LoVo (cell line): Measurements from ENCODE around the gene ZMAT5.

Experiments used
- DNase-seq: peaks from one replicate; pipeline ENCODE4 v3.0.0-alpha.2; 2016; ENCODE audit warnings: low spot score

ZMAT5 gene

DNA sequence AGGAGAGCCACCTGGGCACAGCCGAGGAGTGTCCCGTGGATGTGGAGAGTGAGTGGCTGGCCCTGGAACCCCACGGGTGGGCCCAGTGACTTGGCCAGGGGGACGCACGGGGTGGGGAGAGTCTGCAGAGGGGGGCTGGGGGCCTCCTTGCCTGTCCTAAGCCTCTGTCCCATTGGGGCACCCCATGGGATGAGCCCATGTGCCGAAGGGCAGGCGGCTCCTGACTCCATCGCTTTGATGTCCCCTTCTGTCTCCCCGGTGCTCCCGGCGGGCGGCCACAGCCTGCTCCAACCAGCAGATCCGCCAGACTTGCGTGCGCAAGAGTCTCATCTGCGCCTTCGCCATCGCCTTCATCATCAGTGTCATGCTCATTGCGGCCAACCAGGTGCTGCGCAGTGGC is 37.6 kb downstream of the ZMAT5 start:
- no peak for DNase-seq

DNA sequence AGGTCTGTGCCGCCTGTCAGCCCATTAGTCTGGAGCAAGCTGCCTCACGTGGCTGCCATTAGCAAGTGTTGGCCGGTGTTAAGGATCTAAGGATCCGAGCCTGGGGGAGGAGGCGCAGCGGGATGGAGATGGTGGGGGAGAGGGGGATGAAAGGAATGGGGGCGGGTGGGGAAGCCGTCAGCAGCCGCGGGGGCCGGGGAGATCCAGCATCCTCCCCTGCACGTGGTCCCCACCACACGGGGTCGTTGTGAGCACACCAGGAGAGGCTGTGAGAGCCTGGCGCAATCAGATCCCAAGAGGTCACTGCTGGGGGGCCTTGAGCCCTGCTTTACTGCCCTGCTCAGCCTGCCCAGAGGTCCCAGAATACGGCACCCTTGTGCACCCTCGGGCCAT is 39.7 kb downstream of the ZMAT5 start:
- no peak for DNase-seq

DNA sequence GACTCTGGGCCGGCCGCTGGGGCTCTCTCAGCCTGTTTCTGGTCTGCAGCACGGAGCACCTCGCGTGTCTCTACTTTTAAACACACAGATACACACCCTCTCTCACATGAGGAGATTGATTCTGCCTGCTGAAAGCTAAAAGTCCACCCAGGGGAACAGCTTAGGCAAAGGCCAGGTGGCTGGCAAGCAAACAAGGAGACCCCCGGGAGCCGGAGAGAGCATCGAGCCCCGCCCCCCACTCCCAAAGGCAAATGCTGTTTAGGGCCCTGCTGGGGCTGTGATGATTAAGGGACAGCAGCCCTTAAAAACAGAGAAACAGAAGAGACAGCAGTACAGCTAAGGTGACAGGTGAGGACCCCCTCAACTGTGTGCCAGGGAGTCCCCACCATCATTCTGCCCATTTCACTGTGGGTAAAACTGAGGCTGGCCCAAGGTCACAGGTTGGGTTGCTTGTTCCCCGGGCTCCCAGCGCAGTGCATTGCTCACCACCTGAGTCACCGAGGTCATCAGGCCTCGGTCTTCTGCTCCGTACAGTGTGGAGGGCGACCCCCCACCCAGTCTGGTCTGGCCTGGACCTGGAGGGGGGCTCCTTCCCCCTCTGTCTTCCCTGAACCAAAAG is 40.2 kb downstream of the ZMAT5 start:
- DNase-seq, result no peak

DNA sequence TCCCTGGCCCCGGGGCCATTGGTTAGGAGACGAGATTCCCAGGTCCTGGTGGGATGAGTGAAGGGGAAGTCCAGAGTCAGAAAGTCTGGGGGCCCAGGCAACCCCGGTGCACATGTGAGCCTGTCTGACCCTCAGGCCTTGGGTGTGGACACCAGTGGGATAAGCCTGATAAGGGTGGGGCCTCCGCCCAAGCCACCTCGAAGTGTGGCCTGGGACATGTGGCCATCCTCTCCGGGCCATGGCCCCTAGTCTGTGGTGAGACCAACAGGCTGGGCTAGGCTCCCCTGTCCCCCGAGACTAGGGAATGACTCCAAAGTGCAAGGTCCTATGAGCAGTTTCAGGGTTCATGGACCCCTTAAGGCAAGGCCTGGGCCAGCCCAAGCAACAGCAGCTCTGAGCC is 40.7 kb downstream of the ZMAT5 start:
- no peak for DNase-seq

DNA sequence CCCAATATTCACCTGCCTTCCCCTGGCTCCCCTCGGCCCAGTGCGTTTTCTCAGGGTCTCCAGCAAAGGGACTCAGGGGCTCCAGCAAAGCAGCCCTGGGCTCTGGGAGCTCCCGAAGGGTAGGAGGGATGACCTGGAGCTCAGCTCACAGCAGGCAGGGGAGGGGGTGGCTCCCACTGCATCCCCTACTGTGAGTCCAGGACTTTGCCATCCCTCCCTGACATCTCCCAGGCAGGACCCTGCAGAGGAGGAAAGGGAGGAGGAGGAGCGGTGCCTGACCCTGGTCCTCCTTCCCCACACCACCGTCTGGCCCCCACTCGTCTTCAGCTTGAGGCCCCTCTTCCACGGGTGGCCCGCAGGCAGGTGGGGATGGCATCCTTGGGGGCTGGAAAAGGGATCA is 42.0 kb downstream of the ZMAT5 start:
- no peak for DNase-seq

DNA sequence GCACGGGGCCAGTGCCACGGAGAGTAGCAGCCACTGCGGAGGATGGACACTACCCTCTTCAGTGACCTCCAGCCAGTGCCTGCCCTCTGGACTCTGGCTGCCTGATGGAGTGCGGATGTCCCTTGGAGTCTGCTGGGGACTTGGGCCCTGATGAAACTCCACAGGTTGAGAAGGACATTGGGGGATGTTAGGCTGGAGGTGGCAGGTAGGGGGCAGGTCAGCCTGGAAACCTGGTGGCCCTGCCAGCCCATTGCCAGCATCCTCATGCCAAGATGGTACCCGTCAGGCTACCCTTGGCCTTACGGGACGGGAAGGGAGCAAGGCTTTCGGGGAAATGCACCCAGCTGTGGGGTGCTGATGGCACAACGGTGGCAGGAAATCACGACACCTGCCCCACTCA is 43.0 kb downstream of the ZMAT5 start:
- no peak for DNase-seq

DNA sequence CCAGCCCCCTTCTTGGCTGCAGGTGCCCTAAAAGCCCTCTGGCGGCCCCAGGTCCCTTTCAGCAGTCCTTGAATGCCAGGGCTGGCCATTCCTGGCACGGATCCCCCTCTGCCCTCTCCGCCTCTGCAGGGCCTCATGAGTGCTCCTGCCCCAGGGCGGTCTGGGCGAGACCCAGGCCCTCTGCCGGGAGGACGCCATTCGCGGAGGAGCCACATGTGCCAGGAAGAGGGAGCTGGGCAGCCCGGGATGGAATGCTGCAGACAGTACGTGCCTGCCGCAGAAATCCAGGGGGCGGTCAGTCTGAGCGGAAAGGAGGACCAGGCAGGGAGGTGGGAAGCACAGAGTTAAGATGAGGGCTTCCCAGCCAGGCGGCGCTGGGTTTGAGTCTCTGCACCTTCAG is 44.2 kb downstream of the ZMAT5 start:
- DNase-seq, result no peak

DNA sequence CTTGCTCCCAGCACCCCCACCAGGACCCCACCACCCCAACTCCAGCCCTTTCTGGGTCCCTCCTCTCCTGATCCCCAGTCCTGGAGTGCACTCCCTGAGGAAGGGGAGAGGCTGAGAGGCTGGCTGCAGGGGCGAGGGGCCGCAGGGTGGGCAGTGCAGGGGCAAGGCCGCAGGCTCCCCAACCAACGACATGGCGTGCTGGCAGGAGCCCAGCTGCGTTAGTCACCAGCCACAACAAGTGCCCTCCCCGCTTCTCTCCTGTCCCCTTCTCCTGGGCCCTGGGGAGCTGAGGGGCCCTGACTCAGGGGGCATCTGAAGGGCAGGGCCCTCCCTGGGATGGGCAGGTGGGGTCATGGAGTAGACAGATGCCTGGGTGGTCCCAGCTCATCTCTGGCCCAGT is 44.7 kb downstream of the ZMAT5 start:
- no peak for DNase-seq

DNA sequence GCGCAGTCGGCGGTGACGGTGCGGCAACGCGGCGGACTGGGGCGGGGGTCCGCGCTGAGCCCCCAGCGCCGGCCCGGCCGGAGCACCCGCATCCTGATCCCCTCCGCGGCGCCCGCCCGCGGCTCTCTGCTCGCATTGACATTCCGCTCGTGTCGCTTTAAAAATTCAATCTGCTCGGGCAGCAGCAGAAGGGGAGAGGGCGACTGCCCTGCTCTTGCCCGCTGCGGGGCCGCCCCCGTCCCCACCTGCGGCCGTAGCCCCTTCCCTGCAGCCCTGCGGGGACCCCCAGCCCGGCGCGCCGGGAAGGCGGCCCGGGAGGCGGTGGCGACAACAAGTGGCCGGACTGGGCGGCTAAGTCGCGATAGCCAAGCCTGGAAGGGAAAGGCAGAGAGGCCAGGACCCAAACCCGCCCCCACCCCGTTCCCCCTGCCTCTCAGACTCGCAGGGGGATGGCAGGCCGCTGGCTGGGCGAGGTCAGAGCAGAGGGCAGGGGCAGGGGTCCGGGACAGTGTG is 45.9 kb downstream of the ZMAT5 start:
- DNase-seq, result no peak

DNA sequence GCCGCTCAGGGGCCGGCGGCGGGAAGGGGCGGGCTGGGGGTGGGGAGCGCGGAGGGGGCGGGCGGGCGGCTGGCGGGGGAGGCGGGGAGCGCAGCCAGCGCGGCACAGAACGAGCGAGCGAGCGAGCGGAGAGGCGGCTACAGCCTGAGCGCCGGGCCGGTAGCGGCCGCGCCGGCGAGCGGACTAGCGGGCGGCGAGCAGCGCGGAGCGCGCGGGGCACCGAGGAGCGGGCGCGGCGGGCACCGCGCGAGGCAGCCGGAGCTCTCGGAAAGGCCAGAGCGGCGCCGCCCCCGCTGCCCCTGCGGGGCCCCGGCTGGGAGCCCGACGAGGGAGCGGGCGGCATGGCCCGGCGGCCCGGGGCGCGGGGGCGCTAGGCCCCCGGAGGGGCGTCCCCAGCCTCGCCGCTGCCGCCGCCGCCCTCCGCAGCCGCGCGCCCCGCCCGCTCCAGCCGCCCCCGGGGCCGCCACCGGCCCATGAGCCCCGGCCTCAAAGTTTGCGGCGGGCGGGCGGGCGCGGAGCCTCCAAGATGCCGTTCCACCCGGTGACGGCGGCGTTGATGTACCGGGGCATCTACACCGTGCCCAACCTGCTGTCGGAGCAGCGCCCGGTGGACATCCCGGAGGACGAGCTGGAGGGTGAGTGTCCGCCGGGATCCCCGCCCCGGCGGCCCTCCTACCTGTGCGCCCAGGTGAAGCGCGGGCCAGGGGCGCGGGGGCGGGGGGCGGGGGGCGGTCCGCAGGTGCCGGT is 46.7 kb downstream of the ZMAT5 start, which contains the start of gene CABP7:
Gene CABP7, plus strand, starts transcription at position 105 of the 747 bp plus-strand sequence. Its CDS starts 422 bp downstream, at position 527.
- no peak for DNase-seq

DNA sequence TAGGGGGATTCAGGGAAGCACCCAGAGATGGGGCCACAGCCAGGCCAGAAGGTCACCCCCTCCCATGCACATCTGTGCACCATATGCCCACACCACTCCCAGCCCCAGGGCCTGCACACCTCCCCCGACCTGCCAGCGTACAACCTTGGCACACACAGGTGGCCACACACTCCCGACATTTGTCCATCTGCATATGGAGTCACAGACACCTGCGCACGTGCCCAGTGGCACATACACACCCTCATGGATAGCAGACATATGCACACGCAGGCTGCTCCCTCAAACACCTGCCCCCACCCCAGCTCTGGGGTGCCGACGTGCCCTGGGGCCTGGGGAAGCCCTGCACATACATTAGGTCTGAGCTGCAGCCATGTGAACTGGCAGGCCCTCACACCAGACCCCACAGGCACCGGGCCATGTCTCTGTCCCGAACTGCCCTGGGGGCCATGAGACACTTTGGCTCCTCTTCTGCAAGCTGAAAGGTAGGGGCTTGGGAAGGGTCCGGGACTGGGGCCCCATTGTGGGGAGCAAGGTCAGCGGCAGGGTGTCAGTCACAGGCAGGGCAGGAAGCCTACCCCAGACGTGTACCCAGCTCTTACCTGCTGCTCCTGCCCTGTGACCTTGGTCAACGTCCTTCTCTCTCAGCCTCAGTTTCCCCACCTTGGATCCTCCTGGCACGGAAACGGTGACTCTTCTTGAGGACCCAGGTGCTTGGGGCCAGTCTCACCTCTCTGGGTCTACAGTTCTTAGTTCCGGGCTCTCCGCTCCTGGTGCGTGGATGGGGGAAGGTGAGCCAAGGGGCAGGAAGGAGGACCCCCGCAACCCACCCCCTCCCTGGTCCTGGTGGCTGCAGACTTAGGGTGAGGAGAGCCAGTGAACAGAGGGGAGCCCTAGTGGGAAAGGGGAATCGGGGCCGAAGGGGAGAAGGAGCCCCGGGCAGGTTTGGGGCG is 47.6 kb downstream of the ZMAT5 start:
- no peak for DNase-seq

DNA sequence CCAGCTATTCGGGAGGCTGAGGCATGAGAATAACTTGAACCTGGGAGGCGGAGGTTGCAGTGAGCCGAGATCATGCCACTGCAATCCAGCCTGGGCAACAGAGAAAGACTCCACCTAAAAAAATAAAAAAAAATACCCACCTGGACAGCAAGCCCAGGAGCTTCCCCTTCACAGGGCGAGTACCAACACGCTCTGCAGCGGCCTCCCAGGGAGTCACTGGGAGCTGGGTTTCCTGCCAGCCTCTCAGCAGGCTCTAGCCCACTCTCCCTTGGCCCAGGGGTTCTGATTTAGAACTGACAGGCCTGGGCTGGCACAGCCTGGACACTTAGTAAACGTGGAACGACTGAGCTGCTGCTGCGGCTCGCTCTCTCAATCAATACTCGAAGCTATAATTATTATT is 49.0 kb downstream of the ZMAT5 start:
- no peak for DNase-seq

DNA sequence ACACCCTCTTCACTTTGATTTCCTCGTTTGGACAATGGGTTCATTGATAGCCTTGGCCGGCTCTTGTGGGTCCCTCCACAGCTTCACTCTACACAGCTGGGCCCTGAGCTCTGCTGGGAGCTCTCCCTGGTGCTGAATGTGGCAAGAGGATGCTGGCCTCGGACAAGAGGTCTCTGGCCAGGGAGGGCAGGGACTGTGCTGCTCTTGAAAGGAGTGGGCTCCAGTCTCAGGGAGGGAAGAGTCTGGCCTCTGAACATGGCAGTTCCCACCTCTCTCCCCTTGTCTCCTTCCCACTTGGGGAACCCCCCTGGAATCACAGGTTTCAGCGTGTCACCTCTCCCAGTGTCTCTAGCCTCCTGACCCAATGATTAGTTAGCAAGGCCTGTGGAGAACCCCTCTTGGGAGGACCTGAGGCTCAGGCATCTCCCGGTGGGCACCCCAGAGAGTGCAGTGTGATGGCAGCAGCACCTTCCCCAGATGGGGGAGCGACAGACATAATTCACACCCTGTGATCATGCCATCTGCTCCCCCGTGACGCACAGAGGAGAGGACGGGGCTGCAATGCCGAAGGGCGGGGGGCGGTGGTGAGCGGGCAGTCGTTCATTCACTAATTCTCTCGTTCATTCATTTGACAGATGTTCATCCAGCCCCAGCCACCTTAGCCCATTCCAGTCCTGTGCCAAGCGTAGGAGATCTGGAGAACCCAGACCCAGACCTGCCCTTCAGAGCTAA is 49.8 kb downstream of the ZMAT5 start:
- DNase-seq, result peak; percentile 48

DNA sequence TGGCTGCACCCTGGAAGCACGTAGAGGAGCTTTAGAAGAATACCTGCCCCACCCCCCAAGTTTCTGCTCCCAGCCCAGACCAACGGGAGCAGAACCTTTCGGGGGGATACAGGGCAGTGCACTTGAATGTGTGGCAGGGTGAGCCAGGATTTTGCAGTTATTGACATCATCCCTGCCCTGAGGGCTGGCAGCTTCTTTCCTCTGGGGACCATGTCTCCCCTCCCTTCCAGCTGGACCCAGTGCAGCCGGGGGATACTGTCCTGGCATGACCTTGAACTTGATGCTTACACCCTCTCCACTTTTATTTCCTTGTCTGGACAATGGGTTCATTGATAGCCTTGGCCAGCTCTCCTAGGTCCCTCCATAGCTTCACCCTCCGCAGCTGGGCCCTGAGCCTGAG is 51.1 kb downstream of the ZMAT5 start:
- no peak for DNase-seq

DNA sequence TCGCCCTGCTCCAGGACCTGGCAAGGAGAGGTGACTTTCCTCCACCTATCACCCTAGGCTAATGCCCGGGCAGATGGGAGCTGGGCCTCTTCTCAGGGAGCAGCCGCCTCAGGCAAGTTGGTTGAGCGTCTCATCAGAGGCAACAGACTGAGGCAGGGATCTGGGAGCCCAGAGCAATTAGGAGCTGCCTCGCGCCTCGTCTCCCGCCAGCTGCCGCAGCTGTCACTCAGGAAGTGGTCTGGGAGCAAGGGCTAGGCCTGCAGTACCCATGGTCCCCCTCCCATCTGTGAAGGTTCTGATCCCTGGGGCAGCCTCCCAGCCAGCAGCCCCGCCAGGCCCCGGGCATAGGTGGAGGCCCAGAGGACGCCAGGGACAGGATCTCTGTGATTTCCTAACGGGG is 51.6 kb downstream of the ZMAT5 start:
- DNase-seq, result no peak

DNA sequence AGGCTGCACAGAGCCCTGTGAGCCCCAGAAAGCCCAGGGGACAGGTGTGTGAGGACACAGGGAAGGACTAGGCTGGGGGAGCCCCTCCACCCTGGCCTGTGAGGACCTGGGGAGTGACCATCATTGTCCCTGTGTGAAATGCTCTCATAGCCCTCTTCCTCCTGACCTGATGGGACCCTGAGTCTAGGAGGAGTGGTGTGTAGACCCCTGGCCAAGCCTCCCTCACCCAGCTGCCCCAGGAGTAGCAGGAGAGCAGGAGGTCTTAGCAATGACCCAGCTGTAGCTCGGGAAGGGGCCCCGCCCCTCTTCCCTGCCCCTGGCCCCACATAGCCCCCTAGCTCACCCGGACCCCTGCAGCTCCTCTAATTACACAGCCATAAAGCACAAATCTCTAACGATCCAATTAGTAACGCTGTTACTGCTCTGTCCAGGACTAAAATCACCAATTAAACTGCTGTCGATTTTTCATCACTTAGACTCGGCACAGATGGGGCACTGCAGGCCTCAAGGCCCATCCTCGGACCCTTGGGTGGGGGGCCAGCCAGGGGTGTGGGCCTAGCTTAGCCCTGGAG is 53.6 kb downstream of the ZMAT5 start:
- no peak for DNase-seq

DNA sequence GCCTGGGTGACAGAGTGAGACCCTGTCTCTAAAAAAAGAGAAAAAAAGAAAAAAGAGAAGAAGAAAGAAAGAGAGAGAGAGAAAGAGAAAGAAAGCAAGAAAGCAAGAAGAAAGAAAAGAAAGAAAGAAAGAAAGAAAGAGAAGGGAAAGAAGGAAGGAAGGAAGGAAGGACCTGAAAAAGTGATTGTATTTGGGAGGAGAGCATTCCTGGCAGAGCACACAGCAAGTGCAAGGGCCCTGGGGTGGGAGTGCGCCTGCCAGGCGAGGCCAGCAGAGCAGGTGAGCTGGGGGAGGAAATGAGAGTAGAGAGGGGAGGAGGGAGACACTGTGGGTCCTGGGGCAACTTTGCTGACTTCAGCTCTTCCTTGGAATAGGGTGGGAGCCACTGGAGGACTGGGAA is 54.7 kb downstream of the ZMAT5 start:
- DNase-seq, result no peak

DNA sequence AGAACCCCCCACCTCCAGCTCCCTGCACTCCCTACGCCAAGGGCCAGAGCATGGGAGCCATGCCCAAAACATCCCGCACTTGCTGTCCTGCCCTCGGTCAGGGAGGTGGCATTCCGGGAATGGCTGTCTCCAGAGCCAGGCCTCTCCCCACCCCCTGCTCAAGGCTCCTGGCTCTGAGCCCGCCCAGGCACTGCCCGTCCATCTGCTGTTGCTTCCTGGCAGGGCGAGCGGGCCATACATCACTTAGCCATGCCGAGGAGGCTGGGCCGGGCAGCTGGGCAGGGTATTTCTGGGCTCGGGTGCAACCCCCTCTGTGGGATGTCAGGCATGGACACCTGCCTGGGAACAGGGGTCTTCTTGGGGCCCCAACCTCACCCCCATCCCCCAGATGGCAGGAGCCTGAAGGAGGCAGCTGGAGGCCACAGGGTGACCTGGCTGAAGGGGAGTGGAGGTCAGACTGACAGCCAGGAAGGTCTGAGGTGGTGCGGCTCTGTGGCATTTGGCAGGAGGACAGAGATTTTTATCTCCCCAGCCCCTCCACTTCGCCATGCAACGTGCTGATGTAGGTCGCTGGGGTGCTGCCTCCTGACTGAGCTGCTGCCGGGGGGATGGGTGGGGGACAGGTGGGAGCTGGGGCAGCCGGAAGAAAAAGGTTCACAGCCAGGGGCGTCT is 55.7 kb downstream of the ZMAT5 start:
- no peak for DNase-seq

DNA sequence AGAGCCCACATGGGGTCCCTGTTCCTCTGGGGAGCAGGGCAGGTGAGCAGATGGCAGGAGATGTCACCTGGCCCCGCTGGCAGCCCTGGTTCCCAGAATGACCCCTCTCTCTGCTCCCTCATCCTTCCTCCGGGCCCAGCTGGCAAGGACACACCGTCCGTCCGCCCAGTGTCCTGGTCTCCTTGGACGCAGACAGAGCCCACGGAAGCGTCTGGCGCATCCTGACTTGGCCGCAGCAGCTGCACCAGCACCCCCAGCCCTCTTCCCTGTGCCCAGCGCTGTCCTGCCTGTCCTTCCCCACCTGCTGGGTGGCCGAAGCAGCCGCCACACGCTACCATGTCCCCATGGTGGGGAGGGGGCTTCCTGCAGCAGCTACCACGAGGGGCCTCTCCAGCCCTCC is 56.6 kb downstream of the ZMAT5 start:
- no peak for DNase-seq

DNA sequence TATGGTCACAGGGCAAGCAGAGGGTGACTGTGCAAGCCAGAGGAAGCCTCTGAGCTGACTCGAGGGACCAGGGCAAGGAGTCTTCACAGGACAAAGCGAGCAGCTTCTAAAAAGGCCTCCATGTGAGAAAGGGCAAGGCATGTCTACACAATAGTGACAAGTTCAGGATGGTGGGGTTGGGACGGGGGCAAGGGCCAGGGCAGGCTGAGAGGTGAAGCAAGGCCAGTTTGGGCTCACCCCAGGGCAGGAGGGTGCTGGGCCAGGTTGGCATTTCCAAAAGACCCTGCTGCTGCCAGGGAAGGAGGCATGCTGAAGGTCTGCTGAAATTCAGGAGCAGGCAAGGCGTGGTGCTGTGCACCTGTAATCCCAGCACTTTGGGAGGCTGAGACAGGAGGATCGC is 59.3 kb downstream of the ZMAT5 start:
- no peak for DNase-seq

DNA sequence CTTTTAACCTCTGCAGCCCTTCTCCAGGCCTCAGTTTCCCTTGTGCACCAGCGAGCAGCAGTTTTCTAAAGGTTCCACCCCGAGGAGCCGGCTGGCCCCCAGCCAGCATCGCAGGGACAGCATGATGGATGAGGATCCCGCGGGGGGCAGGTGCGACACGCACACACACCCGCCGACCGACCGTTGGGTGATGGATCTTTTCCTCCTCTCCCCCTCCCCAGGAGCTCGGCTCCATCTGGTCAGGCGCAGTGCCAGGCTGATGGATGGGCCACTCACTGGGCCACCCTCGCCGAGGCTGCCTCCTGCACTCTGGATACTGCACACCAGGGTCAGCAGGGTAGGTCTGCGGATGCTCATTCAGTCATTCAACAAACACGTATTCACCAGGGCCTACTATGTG is 59.8 kb downstream of the ZMAT5 start:
- no peak for DNase-seq
